T-helper 22 cell (primary cell): ENCODE data around the gene PHKA1.
"Not testable (repeated sequence)": the region's sequence is repeated elsewhere in the genome, so short reads cannot be mapped to it uniquely, and the experiment has no call there.

ENCODE experiments used
- DNase-seq: peaks from one replicate; pipeline ENCODE4 v3.0.0-alpha.2; 2020; ENCODE audit warnings: low read depth

The PHKA1 gene

DNA sequence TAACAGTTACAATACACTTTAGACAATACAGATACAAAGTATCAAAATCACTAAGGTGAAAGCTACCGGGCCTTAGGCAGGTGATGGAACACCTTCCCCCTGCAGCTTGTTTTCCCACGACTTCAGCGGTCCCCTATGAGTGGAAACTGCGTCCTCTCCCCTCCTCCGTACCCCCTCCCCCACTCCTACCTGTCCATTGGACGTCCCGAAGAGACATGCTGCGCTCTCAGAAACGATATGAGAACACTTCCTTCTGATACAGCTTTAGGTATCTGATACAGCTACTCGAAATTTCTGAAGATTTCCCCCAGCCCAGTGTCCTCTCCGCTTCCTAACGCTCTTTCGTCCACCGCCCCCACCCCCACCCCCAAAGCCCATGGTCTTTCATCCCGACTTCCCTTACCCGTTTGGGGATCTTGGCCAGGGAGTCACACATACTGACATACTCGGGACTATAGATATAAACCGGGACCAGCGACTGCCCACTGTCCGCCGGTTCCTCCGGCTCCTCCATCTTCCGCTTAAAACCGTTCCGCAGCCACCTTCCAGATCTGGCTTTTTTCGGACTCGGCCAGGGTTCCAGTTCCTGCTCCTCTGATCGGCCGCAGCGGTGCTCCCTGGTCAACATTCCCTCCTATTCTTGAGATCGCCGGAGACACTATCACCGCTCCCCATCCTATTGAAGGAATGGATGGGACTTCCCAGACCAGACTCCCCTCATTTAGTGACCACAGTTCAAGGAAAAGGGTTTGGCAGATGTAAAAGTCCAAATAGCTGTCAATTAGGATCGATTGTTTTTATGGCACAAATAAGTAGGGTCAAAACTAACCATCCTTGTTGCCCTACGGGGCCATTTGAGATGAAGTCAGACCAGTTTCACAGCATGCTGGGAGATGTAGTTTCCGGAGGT is 141.6 kb downstream of the PHKA1 start, which contains the start of gene HDAC8:
Gene HDAC8, minus strand, starts transcription at position 596 of the 910 bp plus-strand sequence. Its CDS starts 82 bp downstream, at position 514.
- peak; percentile 17 for DNase-seq

DNA sequence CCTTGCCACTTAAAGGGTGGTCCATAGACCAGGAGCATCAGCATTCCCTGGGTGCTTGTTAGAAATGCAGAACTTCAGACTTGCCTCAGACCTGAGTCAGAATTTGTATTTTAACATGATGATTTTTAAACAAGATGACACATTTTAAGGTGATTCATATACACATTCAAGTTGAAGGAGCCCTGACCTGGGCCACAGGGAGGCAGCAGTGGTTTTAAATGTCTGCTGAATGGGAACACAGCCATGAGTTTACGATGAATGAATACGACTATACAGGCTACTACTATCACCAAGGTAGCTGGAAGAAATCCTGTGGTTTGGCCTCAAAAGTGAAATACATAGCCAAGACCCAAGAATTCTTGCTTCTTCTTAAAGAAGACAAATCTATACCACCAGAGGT is 144.3 kb downstream of the PHKA1 start:
- DNase-seq: no peak

DNA sequence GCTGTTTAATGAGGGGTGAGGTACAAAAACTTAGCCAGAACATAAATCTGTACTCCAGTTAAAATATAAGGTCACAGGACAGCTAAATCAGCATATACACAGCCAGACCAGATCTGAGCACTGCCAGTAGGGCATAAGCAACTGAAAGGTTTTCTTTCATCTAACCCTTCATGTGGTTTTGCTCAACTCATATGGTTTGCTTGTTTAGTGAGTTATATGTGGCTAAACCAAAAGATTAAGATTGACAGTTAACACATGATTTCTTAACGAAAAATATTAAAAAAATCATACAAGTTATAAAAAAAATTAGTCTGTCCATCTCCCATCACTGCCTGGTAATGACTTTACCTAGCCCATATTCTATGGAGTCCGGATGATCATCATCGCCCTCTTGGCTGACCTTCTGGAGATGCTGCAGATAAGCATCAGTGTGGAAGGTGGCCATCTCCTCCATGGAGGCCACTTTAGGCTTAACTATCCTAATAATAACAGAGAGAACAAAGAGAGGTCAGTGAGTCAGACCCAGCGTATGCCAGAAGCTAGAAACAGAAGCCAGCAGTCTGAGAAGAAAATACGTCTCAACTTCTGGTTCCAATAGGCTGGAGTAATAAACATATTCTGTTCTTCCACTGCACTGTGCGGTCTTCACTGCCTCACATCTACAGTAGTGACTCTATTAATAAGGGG is 145.6 kb downstream of the PHKA1 start:
- DNase-seq: no peak

DNA sequence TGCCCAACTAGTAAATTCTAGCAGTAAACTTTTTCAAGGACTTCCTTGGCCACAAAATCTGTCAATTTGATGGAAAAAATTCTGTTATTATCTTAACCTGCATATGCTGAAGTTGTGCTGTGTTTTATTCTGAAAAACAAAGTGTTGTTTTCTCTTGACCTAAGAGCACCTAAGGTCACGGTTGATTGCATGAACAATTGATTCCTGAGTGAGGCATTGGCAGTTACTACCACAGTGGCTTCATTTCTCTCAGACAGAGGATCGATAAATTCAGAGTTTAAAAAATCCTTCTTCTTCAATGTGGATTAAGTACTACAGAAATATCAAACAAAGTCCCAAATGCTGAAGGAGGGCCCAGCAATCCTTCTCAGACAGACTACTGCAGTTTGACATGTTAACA is 147.7 kb downstream of the PHKA1 start:
- no peak for DNase-seq

DNA sequence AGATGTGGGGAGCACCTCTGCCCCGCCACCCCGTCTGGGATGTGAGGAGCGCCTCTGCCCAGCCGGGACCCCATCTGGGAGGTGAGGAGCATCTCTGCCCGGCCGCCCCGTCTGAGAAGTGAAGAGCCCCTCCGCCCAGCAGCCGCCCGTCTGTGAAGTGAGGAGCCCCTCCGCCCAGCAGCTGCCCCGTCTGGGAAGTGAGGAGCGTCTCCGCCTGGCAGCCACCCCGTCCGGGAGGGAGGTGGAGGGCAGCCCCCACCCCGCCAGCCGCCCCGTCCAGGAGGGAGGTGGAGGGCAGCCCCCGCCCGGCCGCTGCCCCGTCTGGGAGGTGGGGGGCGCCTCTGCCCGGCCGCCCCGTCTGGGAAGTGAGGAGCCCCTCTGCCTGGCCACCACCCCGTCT is 154.5 kb downstream of the PHKA1 start:
- DNase-seq: not testable (repeated sequence)

DNA sequence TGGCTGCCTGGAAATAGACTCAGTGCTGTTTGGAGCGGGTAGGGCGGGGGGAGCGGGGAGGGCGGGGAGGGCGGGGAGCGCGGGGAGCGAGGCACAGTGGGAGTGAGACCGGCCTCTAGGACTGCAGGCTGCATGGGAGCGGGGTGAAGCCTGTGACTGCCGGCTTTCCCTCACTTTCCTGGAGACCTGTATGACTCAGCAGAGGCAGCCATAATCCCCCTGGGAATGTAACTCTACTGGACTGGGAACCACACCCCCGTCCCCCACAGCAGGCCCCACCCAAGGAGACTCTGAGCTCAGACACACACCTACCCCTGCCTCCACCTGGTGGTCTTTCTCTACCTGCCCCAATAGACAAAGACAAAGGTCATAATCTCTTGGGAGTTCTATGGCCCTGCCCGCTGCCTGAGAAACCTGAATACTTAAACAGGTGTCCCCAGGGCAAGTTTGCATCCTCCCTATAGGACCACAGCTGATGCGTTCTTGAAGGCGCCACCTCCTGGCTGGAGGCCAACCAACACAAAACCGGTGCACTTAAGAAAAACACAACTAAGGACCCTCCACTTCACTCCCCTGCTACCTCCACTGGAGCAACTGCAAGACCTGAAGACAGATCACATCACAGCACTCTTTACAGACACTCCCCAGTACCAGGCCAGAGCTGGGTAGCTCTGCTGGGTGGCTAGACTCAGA is 159.5 kb downstream of the PHKA1 start:
- DNase-seq: no peak

DNA sequence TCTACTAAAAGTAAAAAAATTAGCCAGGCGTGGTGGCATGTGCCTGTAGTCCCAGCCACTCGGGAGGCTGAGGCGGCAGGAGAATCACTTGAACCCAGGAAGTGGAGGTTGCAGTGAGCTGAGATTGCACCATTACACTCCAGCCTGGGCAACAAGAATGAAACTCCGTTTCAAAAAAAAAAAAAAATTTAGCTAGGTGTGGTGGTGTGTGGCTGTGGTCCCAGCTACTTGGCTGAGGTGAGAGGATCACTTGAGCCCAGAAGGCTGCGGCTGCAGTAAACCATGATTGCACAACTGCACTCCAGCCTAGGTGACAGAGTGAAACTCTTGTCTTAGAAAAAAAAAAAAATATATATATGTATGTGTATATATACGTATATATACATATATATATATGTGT is 161.7 kb downstream of the PHKA1 start:
- not testable (repeated sequence) for DNase-seq

DNA sequence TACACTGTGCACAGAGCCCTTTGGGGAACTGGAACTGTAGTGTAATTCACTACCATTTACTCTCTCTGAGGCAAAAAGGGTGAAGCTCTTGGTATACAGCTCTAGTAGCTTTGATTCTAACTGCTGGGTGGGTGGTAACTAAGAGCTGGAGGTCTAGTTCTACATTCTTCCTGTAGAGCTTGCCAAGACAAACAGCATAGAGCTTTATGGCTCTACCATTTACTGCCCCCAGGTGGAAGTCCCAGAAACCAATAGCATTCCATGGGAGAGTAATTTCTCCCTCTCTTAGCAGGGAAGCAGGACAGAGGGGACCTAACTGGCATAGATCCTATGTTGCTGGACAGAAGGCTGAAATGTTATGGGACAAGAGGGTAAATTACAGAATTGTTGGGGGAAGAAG is 168.1 kb downstream of the PHKA1 start:
- no peak for DNase-seq

DNA sequence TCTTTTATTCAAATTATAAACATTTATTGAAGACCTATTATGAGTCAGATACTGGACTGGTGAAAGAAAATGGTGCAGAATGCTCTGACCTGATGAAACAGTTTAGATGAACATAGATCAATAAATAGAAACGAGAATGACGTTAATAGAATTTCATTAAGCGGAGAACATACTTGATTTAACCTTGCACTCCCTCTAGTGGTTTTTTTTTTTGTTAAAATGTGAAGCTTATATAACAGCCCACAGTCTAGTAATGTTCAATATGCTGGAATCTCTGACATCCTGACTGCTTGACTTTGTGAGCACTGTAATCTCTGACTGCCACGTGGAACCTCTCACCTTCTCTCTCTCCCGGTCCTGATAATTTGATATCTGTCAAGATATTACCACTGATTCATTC is 173.8 kb downstream of the PHKA1 start:
- DNase-seq: no peak

DNA sequence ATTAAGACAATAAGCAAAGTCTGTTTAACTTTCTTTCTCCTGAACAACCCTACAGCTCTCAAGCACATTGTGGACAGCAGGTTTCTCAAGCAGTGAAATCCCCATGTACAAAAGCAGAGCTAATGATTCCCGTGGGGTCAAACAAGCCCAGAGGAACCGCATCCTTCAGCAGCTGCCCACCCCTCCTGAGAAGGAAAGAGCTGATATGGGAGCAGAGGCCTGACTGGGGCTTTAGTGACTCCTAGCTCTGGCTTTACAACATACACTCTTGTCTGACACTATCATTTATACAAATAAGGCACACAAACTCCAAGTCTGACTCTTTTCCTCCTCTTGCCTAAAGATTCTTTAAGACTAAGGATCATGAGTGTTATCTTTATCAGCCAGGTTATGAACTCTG is 174.3 kb downstream of the PHKA1 start:
- no peak for DNase-seq

DNA sequence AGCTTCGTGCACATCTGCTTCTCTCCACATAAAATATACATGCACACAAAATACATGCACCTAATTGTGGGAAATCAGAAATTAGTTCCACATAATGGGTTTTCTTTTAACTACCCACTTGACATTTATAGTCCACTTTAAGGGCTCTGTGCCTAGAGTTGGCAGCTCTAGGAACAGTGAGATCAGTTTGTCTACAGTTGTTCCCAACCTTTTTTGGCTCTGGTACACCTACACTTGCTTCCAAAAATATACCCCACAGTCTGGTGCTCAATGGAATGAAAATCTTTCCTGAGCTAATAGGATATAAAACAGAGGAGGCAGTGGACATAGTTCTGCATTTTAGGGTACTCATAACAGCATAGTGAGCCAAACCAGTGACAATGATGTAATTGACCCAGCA is 177.6 kb downstream of the PHKA1 start:
- DNase-seq: no peak

DNA sequence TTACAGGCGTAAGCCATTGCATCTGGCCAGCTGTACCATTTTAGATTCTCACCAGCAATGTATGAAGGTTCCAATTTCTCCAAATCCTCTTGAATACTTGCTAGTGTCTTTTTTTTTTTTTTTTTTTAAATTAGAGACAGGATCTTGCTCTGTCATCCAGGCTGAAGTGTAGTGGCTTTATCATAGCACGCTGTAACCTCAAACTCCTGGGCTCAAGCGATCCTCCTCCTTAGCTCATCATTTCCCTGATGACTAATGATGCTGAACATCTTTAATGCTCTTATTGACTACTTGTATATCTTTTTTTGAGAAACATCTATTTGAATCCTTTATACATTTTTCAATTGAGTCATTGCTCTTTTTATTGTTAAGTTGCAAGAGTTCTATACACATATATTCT is 181.7 kb downstream of the PHKA1 start:
- DNase-seq: no peak
